GM12878 (cell line): ENCODE results near the gene GLMN. TPM values are rescaled to one million over a fixed set of nuclear protein-coding genes. Genes with fewer than 3 reads are reported as not detected.

Experiments
- ATF3 ChIP-seq: IDR thresholded peaks from 2 replicates; pipeline ENCODE4 v1.6.1; 2011; ENCODE audit warnings: low read depth, mild to moderate bottlenecking, low read length, moderate library complexity, borderline replicate concordance; ENCODE audit errors: extremely low read depth
- CREM ChIP-seq: IDR thresholded peaks from 2 replicates; pipeline ENCODE4 v1.6.1; 2014; ENCODE audit warnings: antibody characterized with exemption, low read depth
- DPF2 ChIP-seq: fragments of 450-650 bp; IDR thresholded peaks from 2 replicates; pipeline ENCODE4 v1.6.1; 2017; ENCODE audit warnings: mild to moderate bottlenecking
- ELK1 ChIP-seq: IDR thresholded peaks from 2 replicates; pipeline ENCODE4 v1.6.1; 2012; ENCODE audit warnings: low read depth, low read length, improper control_type of control experiment
- IKZF1 ChIP-seq: fragments of 450-650 bp; conservative IDR thresholded peaks from 2 replicates; pipeline ENCODE4 v1.6.1; 2017; ENCODE audit warnings: antibody characterized with exemption, mild to moderate bottlenecking
- KLF5 ChIP-seq: fragments of 450-650 bp; IDR thresholded peaks from 2 replicates; pipeline ENCODE4 v1.6.1; 2014; ENCODE audit warnings: mild to moderate bottlenecking; ENCODE audit not compliant: partially characterized antibody
- LARP7 ChIP-seq: fragments of 450-650 bp; IDR thresholded peaks from 2 replicates; pipeline ENCODE4 v1.6.1; 2017; ENCODE audit warnings: mild to moderate bottlenecking
- NR2F1 ChIP-seq: fragments of 450-650 bp; conservative IDR thresholded peaks from 2 replicates; pipeline ENCODE4 v1.6.1; 2017; ENCODE audit warnings: mild to moderate bottlenecking
- POLR2AphosphoS5 ChIP-seq: IDR thresholded peaks from 2 replicates; pipeline ENCODE4 v1.6.1; 2011; ENCODE audit warnings: mild to moderate bottlenecking, low read length, inconsistent platforms
- POU2F2 ChIP-seq: IDR thresholded peaks from 3 replicates; pipeline ENCODE4 v1.6.1; 2011; ENCODE audit warnings: low read depth, mild to moderate bottlenecking, low read length, borderline replicate concordance
- RBBP5 ChIP-seq: fragments of 200-600 bp; sonication (generic); conservative IDR thresholded peaks from 2 replicates; pipeline ENCODE4 v1.6.1; 2016
- RELB ChIP-seq: fragments of 450-650 bp; IDR thresholded peaks from 2 replicates; pipeline ENCODE4 v1.6.1; 2017; ENCODE audit warnings: low read depth, mild to moderate bottlenecking, moderate library complexity
- RUNX3 ChIP-seq: IDR thresholded peaks from 2 replicates; pipeline ENCODE4 v1.6.1; 2012; ENCODE audit warnings: low read length, inconsistent platforms
- SKIL ChIP-seq: fragments of 450-650 bp; IDR thresholded peaks from 2 replicates; pipeline ENCODE4 v1.6.1; 2017; ENCODE audit warnings: mild to moderate bottlenecking, low read depth, inconsistent platforms; ENCODE audit not compliant: poor library complexity, severe bottlenecking
- SMARCA5 ChIP-seq: fragments of 450-650 bp; IDR thresholded peaks from 2 replicates; pipeline ENCODE4 v1.6.1; 2017; ENCODE audit warnings: mild to moderate bottlenecking
- SREBF2 ChIP-seq: IDR thresholded peaks from 2 replicates; pipeline ENCODE4 v1.6.1; 2012; ENCODE audit warnings: mild to moderate bottlenecking, low read length
- STAT1 ChIP-seq: fragments of 450-650 bp; conservative IDR thresholded peaks from 2 replicates; pipeline ENCODE4 v1.6.1; 2014; ENCODE audit warnings: antibody characterized with exemption, mild to moderate bottlenecking
- TCF12 ChIP-seq: IDR thresholded peaks from 2 replicates; pipeline ENCODE4 v1.6.1; 2011; ENCODE audit warnings: low read depth, mild to moderate bottlenecking, low read length
- TCF3 ChIP-seq: IDR thresholded peaks from 2 replicates; pipeline ENCODE4 v1.6.1; 2012; ENCODE audit warnings: low read depth, mild to moderate bottlenecking, low read length, borderline replicate concordance; ENCODE audit not compliant: insufficient read depth
- ZNF274 ChIP-seq: IDR thresholded peaks from one replicate; pipeline ENCODE4 v1.8.0; 2011; ENCODE audit not compliant: insufficient read length, insufficient read depth
- ZNF592 ChIP-seq: fragments of 450-650 bp; IDR thresholded peaks from 2 replicates; pipeline ENCODE4 v1.6.1; 2017; ENCODE audit warnings: mild to moderate bottlenecking, moderate library complexity
- polyA plus RNA-seq, 11 experiments: library from polyadenylated mRNA; depleted of rRNA in 4 of 11; unstranded in 6 of 11; stranded (reverse) in 5 of 11; fragments of >200 nt; fragmentation: Nextera tagmentation in 4 of 11; fragmentation: Illumina TruSeq in 1 of 11; extraction: Ambion mirVana in 4 of 11; extraction: Trizol in 1 of 11; gene quantifications; 1 replicate in 1 of 11; 2 replicates in 10 of 11; pipeline versions ENCODE4 v1.2.1 to v1.2.3, GENCODE V29; 2011 to 2016; ENCODE audit warnings: inconsistent platforms in 2 of 11, missing spikeins in 2 of 11, low read depth in 1 of 11
- total RNA-seq, 4 experiments: library from RNA; depleted of rRNA in 3 of 4; stranded (reverse); fragments of >200 nt in 3 of 4; fragmentation: Illumina TruSeq in 1 of 4; extraction: Trizol in 1 of 4; gene quantifications; 2 replicates each; pipeline versions ENCODE4 v1.2.1 to v1.2.3, GENCODE V29; 2013 to 2021

Gene GLMN
- total and polyA plus RNA-seq, 10 of the 15 experiments (the other 5 are each of a cell fraction or from before 2014, with no cell fraction given): 11.5 to 33.7 (median 16.7) TPM

- TF ChIP-seq ATF3 (no peak), RBBP5 (no peak), SREBF2 (no peak), SKIL (no peak), ELK1 (no peak), KLF5 (no peak), TCF12 (0 out of 2 replicates have a peak, but pooled peaks have one; percentile 5), CREM (peak; percentile 42; the same call in 1 of the 2 replicates), RELB (peak; percentile 33; the same call in 1 of the 2 replicates), DPF2 (peak; percentile 72), ZNF274 (no peak), POLR2AphosphoS5 (peak; percentile 94), ZNF592 (no peak), IKZF1 (peak; percentile 54), LARP7 (peak; percentile 72), SMARCA5 (peak; percentile 79; the same call in 1 of the 2 replicates), POU2F2 (peak; percentile 84), TCF3 (no peak; the same call in 1 of the 2 replicates), NR2F1 (0 out of 2 replicates have a peak, but pooled peaks have one; percentile 13), RUNX3 (peak; percentile 37), STAT1 (no peak)
These were observed at the start of gene GLMN, which contains the start of gene RPAP2 (continued) for GRCh38 chr1:92298573-92299476.
